Caco-2 (cell line): ENCODE data around the gene ATP6V0E2. TPM values are rescaled to one million over a fixed set of nuclear protein-coding genes. Genes with fewer than 3 reads are reported as not detected.

Source experiments
- BruUV-seq: library from RNA; stranded (reverse); fragments of 400-500 nt; replicated peaks from 2 replicates; lab custom pipeline; 2021; lab: Mats Ljungman, UMichigan
- CTCF ChIA-PET: fragments of 300-600 bp; sonication (Branson Sonifier 250); formaldehyde crosslinking; loops from one replicate; lab custom pipeline; 2022; ENCODE audit warnings: antibody characterized with exemption; lab: Charles Lee
- POLR2A ChIA-PET: fragments of 300-600 bp; sonication (Branson Sonifier 250); formaldehyde crosslinking; loops from one replicate; lab custom pipeline; 2022; ENCODE audit warnings: antibody characterized with exemption; lab: Charles Lee
- DNase-seq, 2 experiments: peaks; one replicate each; pipeline versions ENCODE4 v3.0.0 to v3.0.0-alpha.2; 2020 to 2022
- H3K27me3 ChIP-seq: replicated peaks from 2 replicates; pipeline ENCODE4 v1.6.0; 2011; ENCODE audit warnings: low read length; ENCODE audit not compliant: control insufficient read depth, insufficient read depth
- H3K36me3 ChIP-seq: 2 replicates; pipeline ENCODE4 v1.5.1; 2011; ENCODE audit warnings: low read length; ENCODE audit not compliant: control insufficient read depth, insufficient read depth
- H3K4me1 ChIP-seq: fragments of 250-450 bp; sonication (Bioruptor Pico); 2 replicates; pipeline ENCODE4 v1.5.1; 2020; ENCODE audit warnings: mild to moderate bottlenecking
- H3K4me3 ChIP-seq: 2 replicates; pipeline ENCODE4 v1.5.1; 2011; ENCODE audit warnings: low read depth, mild to moderate bottlenecking, control low read depth, low read length
- H3K9me3 ChIP-seq: fragments of 250-450 bp; sonication (Bioruptor Pico); 2 replicates; pipeline ENCODE4 v1.5.1; 2020; ENCODE audit warnings: mild to moderate bottlenecking, moderate library complexity
- H3K27ac Mint-ChIP-seq: one replicate; pipeline ENCODE4 v1.8.0; 2022; ENCODE audit warnings: mixed read lengths; ENCODE audit not compliant: unreplicated experiment
- H3K27me3 Mint-ChIP-seq: one replicate; pipeline ENCODE4 v1.8.0; 2022; ENCODE audit warnings: mixed read lengths; ENCODE audit not compliant: insufficient read depth, unreplicated experiment
- H3K36me3 Mint-ChIP-seq: one replicate; pipeline ENCODE4 v1.8.0; 2022; ENCODE audit warnings: mild to moderate bottlenecking, mixed read lengths; ENCODE audit not compliant: insufficient read depth, unreplicated experiment
- H3K4me1 Mint-ChIP-seq: one replicate; pipeline ENCODE4 v1.8.0; 2022; ENCODE audit warnings: low read depth, mixed read lengths; ENCODE audit not compliant: unreplicated experiment
- H3K4me3 Mint-ChIP-seq: one replicate; pipeline ENCODE4 v1.8.0; 2022; ENCODE audit warnings: mild to moderate bottlenecking, moderate library complexity, mixed read lengths; ENCODE audit not compliant: unreplicated experiment
- H3K9me3 Mint-ChIP-seq: one replicate; pipeline ENCODE4 v1.8.0; 2022; ENCODE audit warnings: mixed read lengths; ENCODE audit not compliant: unreplicated experiment
- intact Hi-C: fragments of 100-400 bp; cut with micrococcal nuclease; formaldehyde crosslinking; loops from one replicate; pipeline ENCODE4 v1.10.0; 2022; ENCODE audit not compliant: unreplicated experiment
- total RNA-seq: library from RNA; stranded (reverse); gene quantifications from 2 replicates; pipeline ENCODE4 v1.2.3, GENCODE V29; 2022
- TF ChIP-seq, protein P1 (sequence below), 2 experiments: fragments of 200-600 bp in 1 of 2; IDR thresholded peaks; 1 replicate in 1 of 2; 2 replicates in 1 of 2; pipeline versions ENCODE4 v1.5.1 to v1.8.0; 2011 to 2022; ENCODE audit warnings: antibody characterized with exemption in 1 of 2, control low read depth in 1 of 2, inconsistent platforms in 1 of 2, low read depth in 1 of 2, low read length in 1 of 2, mild to moderate bottlenecking in 1 of 2, moderate library complexity in 1 of 2; ENCODE audit not compliant: insufficient read depth in 1 of 2, severe bottlenecking in 1 of 2, unreplicated experiment in 1 of 2

ATP6V0E2 gene
- total RNA-seq, 1 experiment from 2014 or later, result 53.9 TPM

GRCh38 chr7:149837564-149838223 lies 36.1 kb upstream of the ATP6V0E2 start:
- BruUV-seq, result no TSS peak
- TF ChIP-seq, protein P1, sequence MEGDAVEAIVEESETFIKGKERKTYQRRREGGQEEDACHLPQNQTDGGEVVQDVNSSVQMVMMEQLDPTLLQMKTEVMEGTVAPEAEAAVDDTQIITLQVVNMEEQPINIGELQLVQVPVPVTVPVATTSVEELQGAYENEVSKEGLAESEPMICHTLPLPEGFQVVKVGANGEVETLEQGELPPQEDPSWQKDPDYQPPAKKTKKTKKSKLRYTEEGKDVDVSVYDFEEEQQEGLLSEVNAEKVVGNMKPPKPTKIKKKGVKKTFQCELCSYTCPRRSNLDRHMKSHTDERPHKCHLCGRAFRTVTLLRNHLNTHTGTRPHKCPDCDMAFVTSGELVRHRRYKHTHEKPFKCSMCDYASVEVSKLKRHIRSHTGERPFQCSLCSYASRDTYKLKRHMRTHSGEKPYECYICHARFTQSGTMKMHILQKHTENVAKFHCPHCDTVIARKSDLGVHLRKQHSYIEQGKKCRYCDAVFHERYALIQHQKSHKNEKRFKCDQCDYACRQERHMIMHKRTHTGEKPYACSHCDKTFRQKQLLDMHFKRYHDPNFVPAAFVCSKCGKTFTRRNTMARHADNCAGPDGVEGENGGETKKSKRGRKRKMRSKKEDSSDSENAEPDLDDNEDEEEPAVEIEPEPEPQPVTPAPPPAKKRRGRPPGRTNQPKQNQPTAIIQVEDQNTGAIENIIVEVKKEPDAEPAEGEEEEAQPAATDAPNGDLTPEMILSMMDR (IDR thresholded peaks at IDR 0.05; ENCODE audit: insufficient read depth in 1 of 2, low read depth in 1 of 2, low read length in 1 of 2, severe bottlenecking in 1 of 2, unreplicated experiment in 1 of 2), result no peak
- H3K4me1 Mint-ChIP-seq, result no peaks in the 10 kb centered on the region
- H3K4me3 Mint-ChIP-seq, result peak overlapping the region; percentile 74
- ChIA-PET POLR2A (interaction anchor here (1.1 kb wide), 1 partner anchor 213 kb away, joined by 4 read pairs; no protein-coding TSS in a partner anchor), CTCF (interaction anchor here (0.6 to 1.2 kb wide), 5 partner anchors 12 to 175 kb away, joined by 3 to 5 read pairs (median 4); no protein-coding TSS in a partner anchor)
- H3K9me3 Mint-ChIP-seq, result no peaks in the 10 kb centered on the region
- peaks cover 32% of the 10 kb centered on the region for H3K27me3 Mint-ChIP-seq
- no peak for DNase-seq
- Histone ChIP-seq H3K36me3 (no peaks in the 10 kb centered on the region), H3K4me3 (no peak overlapping the region), H3K27me3 (no peaks in the 10 kb centered on the region), H3K9me3 (no peaks in the 10 kb centered on the region), H3K4me1 (peaks cover 7% of the 10 kb centered on the region)
- intact Hi-C loops, result loop anchor here (1.0 to 5.0 kb wide), 2 partner anchors 36 to 65 kb away; partner anchors contain the start of genes ATP6V0E2 and ZNF467
- H3K36me3 Mint-ChIP-seq, result peaks cover 5% of the 10 kb centered on the region
- peak overlapping the region; percentile 11 for H3K27ac Mint-ChIP-seq

- Mint-ChIP-seq H3K4me1 (no peaks in the 10 kb centered on the region), H3K27me3 (peaks cover 27% of the 10 kb centered on the region), H3K4me3 (peak within 1 kb of the TSS; percentile 74), H3K9me3 (no peaks in the 10 kb centered on the region), H3K36me3 (peaks cover 5% of the 10 kb centered on the region), H3K27ac (peak within 1 kb of the TSS; percentile 11)
- H3K4me3 ChIP-seq, result peak within 1 kb of the TSS; percentile 75
- intact Hi-C loops, result loop anchor here (1.0 to 5.0 kb wide), 2 partner anchors 35 to 66 kb away; partner anchors contain the start of genes ATP6V0E2 and ZNF467
- H3K4me1 ChIP-seq, result peaks cover 7% of the 10 kb centered on the region
- BruUV-seq, result no TSS peak
- no peaks in the 10 kb centered on the region for H3K36me3 ChIP-seq
- H3K27me3 ChIP-seq, result no peaks in the 10 kb centered on the region
- POLR2A ChIA-PET, result interaction anchor here (0.6 to 1.1 kb wide), 2 partner anchors 14 to 214 kb away, joined by 3 to 4 read pairs; no protein-coding TSS in a partner anchor
- TF ChIP-seq, protein P1 (IDR thresholded peaks at IDR 0.05; ENCODE audit: insufficient read depth in 1 of 2, low read depth in 1 of 2, low read length in 1 of 2, severe bottlenecking in 1 of 2, unreplicated experiment in 1 of 2), result no peak
- no peaks in the 10 kb centered on the region for H3K9me3 ChIP-seq
- CTCF ChIA-PET, result interaction anchor here (0.5 to 1.2 kb wide), 6 partner anchors 11 to 773 kb away, joined by 3 to 5 read pairs (median 4); no protein-coding TSS in a partner anchor
- DNase-seq, result peak; percentile 97
Measured at GRCh38 chr7:149838224-149838991, 35.4 kb upstream of the ATP6V0E2 start, which contains the start of gene ZNF862. ZNF862 (plus strand) TSS chr7:149838375; CDS start chr7:149838612, 237 bp downstream.

- ChIA-PET POLR2A (interaction anchor here (0.6 kb wide), 1 partner anchor 14 kb away, joined by 3 read pairs; no protein-coding TSS in a partner anchor), CTCF (interaction anchor here (0.5 kb wide), 1 partner anchor 774 kb away, joined by 3 read pairs; no protein-coding TSS in a partner anchor)
- no TSS peak for BruUV-seq
Measured at GRCh38 chr7:149838992-149839408, 34.8 kb upstream of the ATP6V0E2 start.

More at GRCh38 chr7:149838992-149839408, 34.8 kb upstream of the ATP6V0E2 start:
- intact Hi-C loops, result loop anchor here (1.0 to 5.0 kb wide), 2 partner anchors 34 to 67 kb away; partner anchors contain the start of genes ATP6V0E2 and ZNF467
- no peak for DNase-seq
- Mint-ChIP-seq H3K4me3 (peak overlapping the region; percentile 74), H3K27ac (no peak overlapping the region), H3K36me3 (peaks cover 5% of the 10 kb centered on the region), H3K9me3 (no peaks in the 10 kb centered on the region), H3K27me3 (peaks cover 26% of the 10 kb centered on the region), H3K4me1 (no peaks in the 10 kb centered on the region)
- no peaks in the 10 kb centered on the region for H3K9me3 ChIP-seq
- TF ChIP-seq, protein P1 (IDR thresholded peaks at IDR 0.05; ENCODE audit: insufficient read depth in 1 of 2, low read depth in 1 of 2, low read length in 1 of 2, severe bottlenecking in 1 of 2, unreplicated experiment in 1 of 2), result no peak
- H3K36me3 ChIP-seq, result no peaks in the 10 kb centered on the region
- peak overlapping the region; percentile 75 for H3K4me3 ChIP-seq
- H3K27me3 ChIP-seq, result no peaks in the 10 kb centered on the region
- H3K4me1 ChIP-seq, result peaks cover 7% of the 10 kb centered on the region
